Fibroblast of skin of right biceps (primary cell): ENCODE measurements around the gene SPINT1.

ENCODE experiments used
- DNase-seq: peaks from one replicate; pipeline ENCODE4 v3.0.0-alpha.2; 2013

Gene SPINT1

DNA sequence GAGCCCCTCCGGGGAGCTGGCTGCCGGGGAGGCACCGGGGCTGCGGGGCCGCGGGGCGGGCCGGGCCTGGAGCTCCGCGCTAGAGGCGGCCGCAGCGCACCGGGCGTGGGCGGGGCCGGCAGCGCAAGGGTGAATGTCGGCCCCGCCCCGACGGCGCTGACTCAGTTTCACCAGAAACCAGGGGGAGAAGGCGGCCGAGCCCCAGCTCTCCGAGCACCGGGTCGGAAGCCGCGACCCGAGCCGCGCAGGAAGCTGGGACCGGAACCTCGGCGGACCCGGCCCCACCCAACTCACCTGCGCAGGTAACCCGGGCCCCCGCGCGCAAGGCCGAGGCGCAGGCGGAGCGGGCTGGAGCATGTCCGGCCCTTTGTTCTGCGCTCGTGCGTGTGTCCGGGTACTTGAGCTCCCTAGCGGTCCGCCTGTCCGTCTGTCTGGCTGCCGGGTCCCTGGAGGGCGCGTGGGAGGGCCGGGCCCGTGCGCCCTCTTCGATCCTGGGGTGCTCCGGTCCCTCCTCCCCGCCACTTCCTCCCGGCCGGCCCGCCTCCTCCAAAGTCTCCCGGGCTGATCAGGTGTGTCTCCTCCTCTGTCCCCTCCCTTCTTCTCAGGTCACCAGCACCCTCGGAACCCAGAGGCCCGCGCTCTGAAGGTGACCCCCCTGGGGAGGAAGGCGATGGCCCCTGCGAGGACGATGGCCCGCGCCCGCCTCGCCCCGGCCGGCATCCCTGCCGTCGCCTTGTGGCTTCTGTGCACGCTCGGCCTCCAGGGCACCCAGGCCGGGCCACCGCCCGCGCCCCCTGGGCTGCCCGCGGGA lies at the start of gene SPINT1:
Gene SPINT1 (plus strand): TSS at position 164 of the 811 bp plus-strand sequence. CDS start 507 bp downstream, at position 671.
- no peak for DNase-seq

GRCh38 chr15:40796041-40796440 lies 47.8 kb upstream of the SPINT1 start:
- DNase-seq: no peak

GRCh38 chr15:40796512-40796911 lies 47.3 kb upstream of the SPINT1 start:
- no peak for DNase-seq

- no peak for DNase-seq
Observed at GRCh38 chr15:40799523-40799922, 44.3 kb upstream of the SPINT1 start.

DNA sequence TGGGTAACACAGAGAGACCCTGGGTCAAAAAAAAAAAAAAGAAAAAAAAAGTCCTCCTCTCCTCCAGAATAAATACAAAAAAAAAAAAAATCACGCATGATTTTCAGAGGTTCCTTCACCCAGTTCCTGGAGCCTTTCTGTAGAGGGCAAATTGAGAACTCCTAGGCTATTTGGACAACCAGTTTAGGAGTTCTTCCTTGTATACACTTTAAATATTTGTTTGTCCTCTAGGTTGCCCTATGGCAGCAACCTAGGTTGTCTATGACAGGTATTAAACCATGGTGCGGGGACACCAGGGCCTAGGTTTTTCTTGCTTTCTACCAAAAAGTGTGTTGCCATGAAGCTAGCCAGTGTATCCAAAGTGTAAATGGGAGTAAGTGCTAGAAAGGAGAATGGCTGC lies 40.8 kb upstream of the SPINT1 start:
- DNase-seq: no peak

DNA sequence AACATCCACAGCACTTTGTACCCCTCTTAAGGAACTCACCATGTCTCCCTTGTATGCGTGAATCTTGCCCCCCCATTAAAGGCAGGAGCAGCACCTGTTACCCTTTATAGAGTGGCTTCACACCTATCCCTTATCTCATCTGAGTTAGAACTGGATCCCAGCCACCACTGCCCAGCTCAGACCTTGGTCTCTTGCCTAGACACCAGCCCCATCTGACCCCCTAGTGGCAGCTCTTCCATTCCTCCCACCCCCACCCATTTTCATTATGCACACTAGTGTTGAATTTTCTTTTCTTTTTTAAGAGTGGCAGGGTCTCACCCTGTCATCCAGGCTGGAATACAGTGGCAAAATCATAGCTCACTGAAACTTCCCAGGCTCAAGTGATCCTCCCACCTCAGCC lies 40.2 kb upstream of the SPINT1 start:
- DNase-seq: no peak

DNA sequence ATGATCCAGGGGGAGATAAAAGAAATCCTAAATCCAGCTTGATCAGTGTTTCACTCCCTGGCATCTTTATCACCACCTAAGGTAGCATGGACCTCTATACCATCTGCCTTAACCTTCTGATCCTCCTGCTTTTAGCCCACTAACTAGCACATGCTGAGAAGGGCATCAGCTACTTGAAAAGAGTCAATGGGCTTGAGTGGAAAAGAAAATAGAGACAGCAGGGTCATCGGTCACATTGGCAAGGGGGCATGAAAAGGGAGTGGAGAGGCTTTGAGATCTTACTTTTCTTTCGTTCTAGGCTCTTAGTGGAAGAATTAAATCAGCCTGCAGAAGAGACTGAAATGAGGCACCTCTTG lies 37.2 kb upstream of the SPINT1 start:
- DNase-seq: no peak

GRCh38 chr15:40807028-40807887 lies 36.6 kb upstream of the SPINT1 start, which contains the start of the genes DNAJC17 and ZFYVE19:
Gene DNAJC17 (minus strand): TSS chr15:40807473. CDS start chr15:40807446, 27 bp downstream.
Gene ZFYVE19 (plus strand): TSS chr15:40807089. CDS start chr15:40807590, 501 bp downstream.
- DNase-seq: peak; percentile 98

- no peak for DNase-seq
Observed at GRCh38 chr15:40807888-40808461, 35.9 kb upstream of the SPINT1 start.

DNA sequence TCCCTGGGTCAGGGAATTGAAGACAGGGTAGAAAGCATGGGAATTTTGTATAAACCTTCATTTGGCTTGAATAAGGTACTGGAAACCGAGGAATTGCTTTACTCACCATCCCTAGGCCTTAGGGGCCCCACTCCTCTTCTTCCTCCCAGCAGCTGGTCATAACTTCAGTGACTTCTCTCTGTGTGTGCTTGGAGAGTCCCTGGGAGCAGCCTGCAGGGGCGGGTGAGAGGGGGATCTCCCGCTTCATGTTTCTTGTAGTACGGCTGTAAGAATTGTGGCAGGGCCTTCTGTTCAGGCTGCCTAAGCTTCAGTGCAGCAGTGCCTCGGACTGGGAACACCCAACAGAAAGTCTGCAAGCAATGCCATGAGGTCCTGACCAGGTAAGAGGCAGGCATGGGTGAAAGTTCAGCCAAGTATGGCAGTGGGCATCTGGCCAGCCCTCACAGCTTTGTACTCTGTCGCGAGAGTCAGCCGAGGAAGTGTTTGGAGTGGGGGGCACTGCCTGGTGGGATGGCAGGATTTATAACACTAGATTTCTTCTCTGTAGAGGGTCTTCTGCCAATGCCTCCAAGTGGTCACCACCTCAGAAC lies 34.9 kb upstream of the SPINT1 start:
- no peak for DNase-seq

DNA sequence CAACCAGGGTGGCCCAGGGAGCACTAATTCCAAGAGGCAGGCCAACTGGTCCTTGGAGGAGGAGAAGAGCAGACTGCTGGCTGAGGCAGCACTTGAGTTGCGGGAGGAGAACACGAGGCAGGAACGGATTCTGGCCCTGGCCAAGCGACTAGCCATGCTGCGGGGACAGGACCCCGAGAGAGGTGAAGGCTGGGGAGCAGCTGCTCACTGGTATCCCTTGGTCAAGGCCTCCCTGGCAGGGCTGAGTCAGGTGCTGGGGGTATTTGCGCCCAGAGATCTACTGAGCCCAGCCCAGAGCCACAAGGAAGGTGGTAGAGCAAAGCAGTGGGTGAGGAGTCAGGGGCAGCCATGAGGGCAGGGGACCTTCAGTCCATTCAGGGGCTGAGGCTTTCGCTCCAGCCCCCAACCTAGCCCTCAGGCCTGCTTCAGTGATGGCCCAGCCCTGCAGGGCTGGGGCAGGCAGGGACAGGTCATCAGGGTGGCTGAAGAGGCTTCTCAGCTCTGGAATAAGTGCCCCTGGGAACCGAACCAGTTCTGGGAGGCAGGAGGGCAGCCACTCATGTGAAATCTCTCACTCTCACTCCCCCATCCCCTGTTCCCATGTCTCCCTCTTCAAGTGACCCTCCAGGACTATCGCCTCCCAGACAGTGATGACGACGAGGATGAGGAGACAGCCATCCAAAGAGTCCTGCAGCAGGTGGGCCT lies 31.0 kb upstream of the SPINT1 start:
- no peak for DNase-seq

GRCh38 chr15:40815042-40815698 lies 28.7 kb upstream of the SPINT1 start:
- DNase-seq: no peak

- DNase-seq: no peak
Observed at GRCh38 chr15:40819048-40819447, 24.8 kb upstream of the SPINT1 start.

- DNase-seq: no peak
Observed at GRCh38 chr15:40821195-40821594, 22.7 kb upstream of the SPINT1 start.

- no peak for DNase-seq
Observed at GRCh38 chr15:40823572-40824343, 20.1 kb upstream of the SPINT1 start.

DNA sequence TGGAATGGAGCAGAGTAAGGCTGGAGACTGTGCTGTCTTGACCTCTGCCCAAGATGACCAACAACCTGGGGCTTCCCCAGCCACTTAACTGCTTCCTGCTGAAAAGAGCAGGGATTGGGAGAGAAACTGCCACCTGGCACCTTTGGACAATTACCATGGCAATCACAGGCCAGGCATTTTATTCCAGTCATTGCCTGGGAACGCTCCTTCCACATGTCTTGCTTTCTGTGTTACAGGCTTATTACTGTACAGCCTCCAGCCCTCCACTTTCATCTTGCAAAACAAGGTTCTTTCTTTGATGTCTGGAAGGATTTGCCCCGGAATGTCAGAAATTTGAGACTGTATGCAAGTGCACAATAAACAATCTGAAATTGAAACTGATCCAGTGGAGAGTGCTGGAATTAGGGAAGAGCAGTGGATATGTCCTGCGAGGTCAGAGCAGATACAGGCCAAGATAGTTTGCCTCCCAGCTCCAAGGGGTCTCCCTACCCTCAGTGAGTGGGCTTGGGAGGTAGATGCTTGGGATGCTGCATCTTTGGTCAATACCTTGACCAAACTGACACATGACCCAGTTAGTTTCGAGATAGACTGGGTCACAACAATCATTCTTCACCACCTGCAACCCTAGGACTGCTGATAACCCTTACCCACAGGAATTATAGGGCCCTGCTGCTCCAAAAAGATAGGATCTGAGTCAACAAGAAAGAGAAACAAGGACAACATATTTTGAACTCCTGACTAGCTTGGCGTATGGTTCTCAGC lies 18.0 kb upstream of the SPINT1 start:
- no peak for DNase-seq

- DNase-seq: no peak
Observed at GRCh38 chr15:40826423-40827075, 17.3 kb upstream of the SPINT1 start.

DNA sequence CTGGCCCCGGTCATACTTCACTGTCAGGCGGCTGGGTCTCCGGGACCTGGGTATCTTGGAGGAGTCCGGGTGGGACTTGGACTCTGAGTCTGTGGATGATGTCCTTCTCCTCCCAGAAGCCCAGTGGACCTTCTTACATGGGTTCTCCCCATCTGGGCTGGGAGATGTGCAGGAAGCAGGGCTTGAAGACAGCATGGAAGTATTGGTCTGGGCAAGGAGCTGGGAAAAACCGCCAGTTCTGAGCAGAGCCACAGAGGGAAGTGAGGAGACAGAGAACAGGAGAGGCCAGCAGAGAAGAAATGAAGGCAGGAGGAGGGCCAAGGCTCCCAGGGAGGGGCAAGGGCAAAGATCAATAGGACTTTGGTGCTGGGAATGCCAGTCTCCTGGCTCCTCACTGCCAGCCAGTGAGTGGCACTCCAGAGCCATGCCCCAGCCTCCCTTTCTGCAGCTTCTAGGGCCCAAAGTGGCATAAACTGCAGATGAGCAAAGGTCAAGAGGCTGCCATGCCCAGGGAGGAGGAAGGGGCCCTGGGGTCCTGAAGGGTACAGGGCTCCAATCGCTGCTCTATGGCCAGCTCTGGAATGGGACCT lies 15.3 kb upstream of the SPINT1 start, which contains the start of gene PPP1R14D:
Gene PPP1R14D (minus strand): TSS at position 262 of the 590 bp plus-strand sequence. CDS start 67 bp downstream, at position 195.
- DNase-seq: no peak

DNA sequence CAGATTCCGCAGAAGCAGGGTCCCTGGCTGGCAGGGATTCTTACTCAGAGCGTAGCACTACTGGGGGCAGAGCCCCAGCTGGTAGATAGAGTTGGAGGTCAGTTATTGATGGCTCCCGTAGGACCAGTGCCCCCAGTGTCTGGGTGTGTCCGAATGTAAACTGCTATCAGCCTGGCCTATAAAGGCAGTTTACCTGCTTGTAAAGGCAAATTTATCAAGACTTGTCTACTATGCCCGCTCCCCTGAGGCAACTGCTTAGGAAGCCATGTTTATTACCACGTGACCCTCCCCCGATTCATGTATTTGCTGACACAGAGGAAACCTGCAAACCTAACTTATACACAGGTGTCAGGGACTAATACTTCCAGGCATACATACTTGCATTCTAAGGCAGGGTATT lies 14.7 kb upstream of the SPINT1 start:
- no peak for DNase-seq
